DOHH2 (cell line): ENCODE data around the gene GRB10.

Source experiments
- CTCF ChIP-seq: fragments of 200-600 bp; sonication (generic); IDR thresholded peaks from one replicate; pipeline ENCODE4 v1.5.1; 2014; ENCODE audit warnings: antibody characterized with exemption, mild to moderate bottlenecking, low read depth, low read length; ENCODE audit not compliant: poor library complexity, severe bottlenecking
- EZH2phosphoT487 ChIP-seq: fragments of 200-600 bp; sonication (generic); IDR thresholded peaks from 2 replicates; pipeline ENCODE4 v1.6.1; 2017; ENCODE audit warnings: borderline replicate concordance, mild to moderate bottlenecking, antibody characterized with exemption, low read length, moderate library complexity, mixed read lengths

GRCh38 chr7:50557099-50557498, 225.6 kb downstream of the GRB10 start:
- TF ChIP-seq CTCF (no peak), EZH2phosphoT487 (no peak)
